HepG2 (cell line): ENCODE measurements around the gene RPH3AL. TPM values are rescaled to one million over a fixed set of nuclear protein-coding genes. Genes with fewer than 3 reads are reported as not detected.

Experiments used
- ATAC-seq: fragments of 200-7000 bp; cut with Tn5 transposase; 3 replicates; pipeline ENCODE4 v1.9.1; 2020; ENCODE audit warnings: mild to moderate bottlenecking, moderate library complexity
- BruUV-seq: library from RNA; stranded (reverse); fragments of 400-500 nt; replicated peaks from 2 replicates; lab custom pipeline; 2021; lab: Mats Ljungman, UMichigan
- CTCF ChIA-PET: fragments of 300-600 bp; formaldehyde crosslinking; extraction: SDS; loops from one replicate; lab custom pipeline; 2021; ENCODE audit warnings: low total read pairs, inconsistent platforms, low intra/inter-chr PET ratio; lab: Yijun Ruan, JAX
- POLR2A ChIA-PET: fragments of 350-600 bp; sonication (Branson Sonifier 250); formaldehyde crosslinking; loops from one replicate; lab custom pipeline; 2020; ENCODE audit warnings: antibody characterized with exemption, inconsistent platforms; lab: Yijun Ruan, JAX
- DNase-seq: peaks from one replicate; pipeline ENCODE4 v3.0.0-alpha.2; 2015; ENCODE audit warnings: low spot score
- FAIRE-seq: peaks from 3 replicates; lab custom pipeline; 2011; peaks lifted over from hg19 to GRCh38; lab: Jason Lieb, UNC
- H2AFZ ChIP-seq: one replicate; pipeline ENCODE4 v1.6.1; 2011; ENCODE audit warnings: low read length, inconsistent platforms
- H3K27ac ChIP-seq: fragments of 300-600 bp; 3 replicates; pipeline ENCODE4 v1.8.0; 2011; ENCODE audit warnings: mixed run types, mild to moderate bottlenecking, mixed read lengths, low read length, inconsistent platforms; ENCODE audit not compliant: insufficient read depth; ENCODE audit errors: extremely low read length
- H3K27me3 ChIP-seq, 2 experiments: fragments of 200-600 bp in 1 of 2; 2 replicates in 1 of 2; 3 replicates in 1 of 2; pipeline versions ENCODE4 v1.6.0 to v1.8.0; 2011; ENCODE audit warnings: low read length in 2 of 2, mild to moderate bottlenecking in 2 of 2, moderate library complexity in 2 of 2, inconsistent platforms in 1 of 2; ENCODE audit not compliant: insufficient read depth in 2 of 2, control insufficient read depth in 1 of 2
- H3K36me3 ChIP-seq, 2 experiments: fragments of 200-600 bp in 1 of 2; replicated peaks in 1 of 2; 2 replicates in 1 of 2; 3 replicates in 1 of 2; pipeline versions ENCODE4 v1.5.1 to v1.8.0; 2011; ENCODE audit warnings: low read length in 2 of 2, inconsistent platforms in 1 of 2; ENCODE audit not compliant: insufficient read depth in 2 of 2, control insufficient read depth in 1 of 2
- H3K4me1 ChIP-seq: 2 replicates; pipeline ENCODE4 v1.5.1; 2012; ENCODE audit warnings: low read length, inconsistent platforms; ENCODE audit not compliant: insufficient read depth
- H3K4me2 ChIP-seq: 2 replicates; pipeline ENCODE4 v1.6.0; 2011; ENCODE audit warnings: low read depth, low read length, inconsistent platforms
- H3K4me3 ChIP-seq, 3 experiments: fragments of 200-600 bp in 1 of 3; sonication (generic), shearing (Covaris generic) in 1 of 3; replicated peaks in 1 of 3; 2 replicates each; pipeline ENCODE4 v1.5.1; 2011 to 2016; ENCODE audit warnings: low read length in 3 of 3, inconsistent platforms in 2 of 3, low read depth in 2 of 3, mild to moderate bottlenecking in 2 of 3, control low read depth in 1 of 3, mixed read lengths in 1 of 3; ENCODE audit not compliant: insufficient read depth in 1 of 3
- H3K79me2 ChIP-seq: one replicate; pipeline ENCODE4 v1.6.1; 2011; ENCODE audit warnings: low read length, inconsistent platforms; ENCODE audit not compliant: insufficient read depth
- H3K9ac ChIP-seq: 2 replicates; pipeline ENCODE4 v1.6.0; 2011; ENCODE audit warnings: mild to moderate bottlenecking, low read depth, low read length, inconsistent platforms; ENCODE audit not compliant: insufficient read depth
- H3K9me3 ChIP-seq: 2 replicates; pipeline ENCODE4 v1.5.1; 2012; ENCODE audit warnings: mild to moderate bottlenecking, low read length
- H4K20me1 ChIP-seq: 2 replicates; pipeline ENCODE4 v1.6.0; 2011; ENCODE audit warnings: inconsistent platforms, mild to moderate bottlenecking, low read length, moderate library complexity; ENCODE audit not compliant: insufficient read depth
- AHR ChIP-seq: IDR thresholded peaks from 2 replicates; pipeline ENCODE4 v1.6.1; 2018; ENCODE audit warnings: missing genetic modification reagents, missing compliant biosample characterization
- CBX5 ChIP-seq: sonication (generic); formaldehyde crosslinking; IDR thresholded peaks from 2 replicates; pipeline ENCODE4 v1.4.0; 2020; ENCODE audit warnings: missing genetic modification reagents, borderline replicate concordance
- E2F1 ChIP-seq: sonication (generic); formaldehyde crosslinking; IDR thresholded peaks from 2 replicates; pipeline ENCODE4 v1.5.0; 2020; ENCODE audit warnings: missing genetic modification reagents
- GZF1 ChIP-seq: sonication (generic); formaldehyde crosslinking; IDR thresholded peaks from 2 replicates; pipeline ENCODE4 v1.5.1; 2020; ENCODE audit warnings: mild to moderate bottlenecking, missing genetic modification reagents
- ISL2 ChIP-seq: sonication (generic); formaldehyde crosslinking; IDR thresholded peaks from 2 replicates; pipeline ENCODE4 v1.5.0; 2020; ENCODE audit warnings: missing genetic modification reagents
- MYNN ChIP-seq: sonication (generic); formaldehyde crosslinking; IDR thresholded peaks from 2 replicates; pipeline ENCODE4 v1.4.0; 2020; ENCODE audit warnings: mild to moderate bottlenecking, low read depth, missing genetic modification reagents
- SALL2 ChIP-seq: sonication (generic); formaldehyde crosslinking; IDR thresholded peaks from 2 replicates; pipeline ENCODE4 v1.8.1; 2023; ENCODE audit warnings: mild to moderate bottlenecking, missing genetic modification reagents, inconsistent platforms
- SATB2 ChIP-seq: sonication (generic); formaldehyde crosslinking; IDR thresholded peaks from 2 replicates; pipeline ENCODE4 v1.5.0; 2020; ENCODE audit warnings: missing genetic modification reagents
- SOX6 ChIP-seq, 2 experiments: fragments of 450-650 bp in 1 of 2; sonication (generic) in 1 of 2; formaldehyde crosslinking in 1 of 2; IDR thresholded peaks; 2 replicates each; pipeline versions ENCODE4 v1.4.0 to v1.6.1; 2017 to 2020; ENCODE audit warnings: antibody characterized with exemption in 1 of 2, mild to moderate bottlenecking in 1 of 2, missing genetic modification reagents in 1 of 2
- TBL1XR1 ChIP-seq: fragments of 150-350 bp; IDR thresholded peaks from 2 replicates; pipeline ENCODE4 v1.6.1; 2014; ENCODE audit warnings: borderline replicate concordance, low read length; ENCODE audit not compliant: partially characterized antibody
- ZNF180 ChIP-seq: sonication (generic); formaldehyde crosslinking; IDR thresholded peaks from 2 replicates; pipeline ENCODE4 v1.4.0; 2020; ENCODE audit warnings: low read depth, missing genetic modification reagents, borderline replicate concordance
- ZNF280D ChIP-seq: sonication (generic); formaldehyde crosslinking; IDR thresholded peaks from 2 replicates; pipeline ENCODE4 v1.5.1; 2020; ENCODE audit warnings: mild to moderate bottlenecking, missing genetic modification reagents
- ZNF33A ChIP-seq: sonication (generic); formaldehyde crosslinking; IDR thresholded peaks from 2 replicates; pipeline ENCODE4 v1.5.1; 2020; ENCODE audit warnings: missing genetic modification reagents, mild to moderate bottlenecking, moderate library complexity, borderline replicate concordance
- ZNF350 ChIP-seq: sonication (generic); formaldehyde crosslinking; IDR thresholded peaks from 2 replicates; pipeline ENCODE4 v1.4.0; 2020; ENCODE audit warnings: mild to moderate bottlenecking, low read depth, missing genetic modification reagents, borderline replicate concordance
- ZNF800 ChIP-seq: sonication (generic); formaldehyde crosslinking; IDR thresholded peaks from 2 replicates; pipeline ENCODE4 v1.4.0; 2020; ENCODE audit warnings: missing genetic modification reagents
- WGBS: methylation state at CpG from one replicate; pipeline ENCODE4 v1.1.6; 2017; ENCODE audit warnings: low lambda C conversion rate; 5-methylcytosine and 5-hydroxymethylcytosine counted together
- in situ Hi-C: cut with HindIII; loops from 2 replicates; pipeline ENCODE4 v1.10.0; 2017; ENCODE audit warnings: low pct_unique_long_range_greater_than_20kb; ENCODE audit not compliant: extremely low pct_ligation_motif_present
- intact Hi-C: fragments of 100-400 bp; cut with micrococcal nuclease; formaldehyde crosslinking; loops from one replicate; pipeline ENCODE4 v1.10.0; 2022; ENCODE audit not compliant: unreplicated experiment
- polyA plus RNA-seq, 8 experiments: library from polyadenylated mRNA; depleted of rRNA in 3 of 8; stranded (reverse) in 7 of 8; unstranded in 1 of 8; fragments of >200 nt; fragmentation: Illumina TruSeq in 4 of 8; extraction: Trizol in 4 of 8; gene quantifications; 2 replicates each; pipeline versions ENCODE4 v1.2.1 to v1.2.3, GENCODE V29; 2011 to 2016; ENCODE audit warnings: low read depth in 4 of 8, missing spikeins in 1 of 8, mixed read lengths in 1 of 8; ENCODE audit not compliant: insufficient read depth in 1 of 8
- total RNA-seq, 5 experiments: library from RNA; depleted of rRNA; stranded (reverse); fragments of >200 nt; fragmentation: Illumina TruSeq; extraction: Trizol; gene quantifications; 2 replicates each; pipeline ENCODE4 v1.2.3, GENCODE V29; 2016; ENCODE audit warnings: low read depth in 1 of 5

The RPH3AL gene
- total and polyA plus RNA-seq, 2 of the 13 experiments (the other 11 are each of a cell fraction or from before 2014, with no cell fraction given): 7.8 to 16.4 TPM

- Histone ChIP-seq H3K4me1 (peaks cover 27% of the 10 kb centered on the region), H3K27ac (peak overlapping the region; percentile 52), H3K9ac (peak overlapping the region; percentile 1; the same call in 1 of the 2 replicates), H3K79me2 (peaks cover 43% of the 10 kb centered on the region), H3K4me2 (peak overlapping the region; percentile 46), H3K4me3 (peak overlapping the region in 1 of 3 experiments; percentile 22; a peak in 1 of 6 replicates), H2AFZ (no peak overlapping the region), H3K36me3 (peaks cover 0 to 6% of the 10 kb centered on the region in 2 experiments; a peak in 1 of 5 replicates), H4K20me1 (peaks cover 10% of the 10 kb centered on the region), H3K9me3 (no peaks in the 10 kb centered on the region), H3K27me3 (no peaks in the 10 kb centered on the region)
- 77% methylated on average over 11 of the region's 23 CpGs for WGBS
- no TSS peak for BruUV-seq
- CTCF ChIA-PET: interaction anchor here (1.1 kb wide), 1 partner anchor 13 kb away, joined by 4 read pairs; the partner anchor contains the start of gene RPH3AL
- intact Hi-C loops: loop anchor here (1.0 kb wide), 2 partner anchors 9 to 13 kb away; partner anchors contain the start of gene RPH3AL
- no peak for FAIRE-seq
- ATAC-seq: peak; percentile 51
- in situ Hi-C loops: no loop called here
- DNase-seq: no peak
- POLR2A ChIA-PET: interaction anchor here (1.0 to 2.9 kb wide), 2 partner anchors 10 to 13 kb away, joined by 3 to 59 read pairs; partner anchors contain the start of gene RPH3AL
- TF ChIP-seq SOX6 (IDR thresholded peaks at IDR 0.05): no peak
- peak; percentile 6; the same call in 1 of the 2 replicates for TF ChIP-seq SOX6 (CRISPR knock-in tag; IDR thresholded peaks at IDR 0.05)
- no peak for TF ChIP-seq SALL2 (CRISPR knock-in tag)
- 0 out of 2 replicates have a peak, but pooled peaks have one; percentile 41 for TF ChIP-seq ZNF280D
- no peak for TF ChIP-seq AHR (CRISPR knock-in tag)
- TF ChIP-seq SATB2 (CRISPR knock-in tag): no peak
- no peak for TF ChIP-seq MYNN (CRISPR knock-in tag)
- TF ChIP-seq ZNF800 (CRISPR knock-in tag): no peak
- TF ChIP-seq E2F1: no peak
- TF ChIP-seq ISL2 (CRISPR knock-in tag): no peak
- TF ChIP-seq ZNF180 (CRISPR knock-in tag): no peak
- no peak for TF ChIP-seq GZF1 (CRISPR knock-in tag)
- TF ChIP-seq ZNF350: no peak
- TF ChIP-seq TBL1XR1: no peak
- no peak for TF ChIP-seq CBX5 (CRISPR knock-in tag)
- TF ChIP-seq ZNF33A: no peak
Measured at GRCh38 chr17:339193-340061, 13.2 kb downstream of the RPH3AL start.
